ENCODE data around the gene MAZ. TPM values are rescaled to one million over a fixed set of nuclear protein-coding genes. Genes with fewer than 3 reads are reported as not detected.
"Not testable (repeated sequence)": the region's sequence is repeated elsewhere in the genome, so short reads cannot be mapped to it uniquely, and the experiment has no call there.

The MAZ gene
- total RNA-seq (2014; rRNA removed; shearing (Covaris generic)), result 205 and 254 TPM in 2 replicates

DNA sequence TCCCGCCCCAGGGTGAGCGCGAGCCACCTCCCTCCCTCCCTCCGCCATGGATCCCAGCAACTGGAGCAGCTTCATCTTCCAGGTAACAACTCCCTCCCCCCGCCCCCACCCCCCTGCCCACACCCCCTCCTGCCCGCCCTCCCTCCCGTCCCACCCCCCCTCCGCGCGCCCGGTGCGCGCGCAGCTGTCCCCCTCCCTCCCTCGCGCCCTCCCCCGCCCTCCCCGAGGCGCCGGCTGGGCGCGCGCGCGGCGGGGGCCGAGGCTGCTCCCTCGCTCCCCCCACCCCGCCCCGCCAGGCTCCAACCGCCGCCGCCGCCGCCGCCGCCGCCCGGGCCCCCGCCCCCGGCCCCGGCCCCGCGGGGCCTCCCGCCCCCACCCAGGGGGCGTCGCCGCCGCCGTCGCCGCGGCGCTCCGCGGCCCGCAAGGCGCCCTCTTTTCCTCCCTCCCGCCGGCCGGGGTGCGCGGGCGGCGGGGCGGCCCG, at the start of gene MAZ:
TSS of gene MAZ (plus strand) at position 431 of the 481 bp plus-strand sequence. CDS start 173 bp downstream, outside the sequence.
- peak; percentile 80 for DNase-seq (ENCODE audit: low spot score)

DNA sequence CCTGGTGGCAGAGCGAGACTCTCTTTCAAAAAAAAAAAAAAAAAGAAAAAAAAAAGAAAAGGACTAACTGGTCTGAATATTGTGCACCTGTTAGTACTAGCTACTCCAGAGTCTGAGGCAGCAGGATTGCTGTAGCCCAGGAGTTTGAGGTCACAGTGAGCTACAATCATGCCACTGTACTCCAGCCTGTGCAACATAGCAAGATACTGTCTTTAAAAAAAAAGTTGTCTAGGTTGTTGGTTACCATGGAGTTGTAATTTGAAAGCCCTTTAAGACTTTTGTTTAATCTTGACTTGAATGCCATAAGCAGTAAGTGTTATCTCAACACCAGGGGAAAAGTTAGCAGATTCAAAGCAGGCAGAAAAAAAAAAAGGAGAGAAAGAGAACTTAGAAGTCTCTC, 49.7 kb upstream of the MAZ start:
- no peak for DNase-seq (ENCODE audit: low spot score)

DNA sequence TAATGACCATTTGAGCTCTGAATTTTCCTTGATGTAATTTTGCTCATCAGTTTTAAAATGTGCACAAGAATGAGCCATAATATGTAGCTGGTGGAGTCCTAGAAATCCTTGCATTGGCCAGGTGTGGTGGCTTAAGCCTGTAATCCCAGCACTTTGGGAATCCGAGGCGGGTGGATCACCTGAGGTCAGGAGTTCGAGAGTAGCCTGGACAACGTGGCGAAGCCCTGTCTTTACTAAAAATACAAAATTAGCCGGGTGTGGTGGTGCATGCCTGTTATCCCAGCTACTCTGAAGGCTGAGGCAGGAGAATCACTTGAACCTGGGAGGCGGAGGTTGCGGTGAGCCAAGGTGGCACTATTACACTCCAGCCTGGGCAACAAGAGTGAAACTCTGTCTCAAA, 49.2 kb upstream of the MAZ start:
- not testable (repeated sequence) for DNase-seq (ENCODE audit: low spot score)

DNA sequence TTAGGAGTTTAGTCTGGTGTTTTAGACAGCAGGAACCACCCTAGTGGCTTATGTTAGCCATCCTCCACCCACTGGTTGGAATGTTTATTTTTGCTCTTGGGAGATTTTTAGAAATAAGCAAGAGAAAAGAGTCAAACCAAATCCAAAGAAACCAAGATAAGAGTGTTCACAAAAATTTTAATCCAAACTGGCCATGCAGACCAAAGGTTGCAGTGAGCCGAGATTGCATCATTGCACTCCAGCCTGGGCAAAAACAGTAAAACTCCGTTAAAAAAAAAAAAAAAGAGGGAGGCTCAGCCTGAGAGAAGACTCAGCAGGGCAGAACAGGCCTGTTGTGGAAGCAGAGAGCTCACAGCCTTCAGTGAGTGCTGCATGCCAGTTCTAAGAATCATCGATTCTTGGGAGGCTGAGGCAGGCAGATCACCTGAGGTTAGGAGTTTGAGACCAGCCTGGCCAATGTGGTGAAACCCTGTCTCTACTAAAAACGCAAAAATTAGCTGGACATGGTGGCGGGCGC, 48.3 kb upstream of the MAZ start:
- DNase-seq (ENCODE audit: low spot score), result no peak

GRCh38 chr16:29760567-29761279, 45.6 kb upstream of the MAZ start:
- no peak for DNase-seq (ENCODE audit: low spot score)

GRCh38 chr16:29761280-29761651, 45.1 kb upstream of the MAZ start:
- not testable (repeated sequence) for DNase-seq (ENCODE audit: low spot score)

- DNase-seq (ENCODE audit: low spot score), result no peak
Measured at GRCh38 chr16:29761882-29762281, 44.4 kb upstream of the MAZ start.

DNA sequence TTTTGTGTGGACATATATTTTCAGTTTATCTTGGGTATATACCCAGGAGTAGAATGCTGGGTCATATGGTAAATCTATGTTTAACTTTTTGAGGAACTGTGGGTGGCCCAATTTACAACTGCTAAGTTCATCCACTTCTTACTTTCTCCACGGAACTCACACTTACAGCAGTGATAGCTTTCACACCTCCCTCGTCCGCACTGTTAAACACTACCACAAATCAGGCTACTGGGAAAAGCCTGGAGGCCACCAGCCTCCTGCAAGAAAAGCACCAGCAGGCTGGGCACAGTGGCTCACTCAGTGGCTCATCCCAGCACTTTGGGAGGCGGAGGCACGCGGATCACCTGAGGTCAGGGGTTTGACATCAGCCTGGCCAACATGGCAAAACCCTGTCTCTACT, 43.0 kb upstream of the MAZ start:
- DNase-seq (ENCODE audit: low spot score), result no peak

- peak; percentile 14 for DNase-seq (ENCODE audit: low spot score)
Measured at GRCh38 chr16:29765167-29766032, 40.9 kb upstream of the MAZ start.

- no peak for DNase-seq (ENCODE audit: low spot score)
Measured at GRCh38 chr16:29766571-29766970, 39.8 kb upstream of the MAZ start.

DNA sequence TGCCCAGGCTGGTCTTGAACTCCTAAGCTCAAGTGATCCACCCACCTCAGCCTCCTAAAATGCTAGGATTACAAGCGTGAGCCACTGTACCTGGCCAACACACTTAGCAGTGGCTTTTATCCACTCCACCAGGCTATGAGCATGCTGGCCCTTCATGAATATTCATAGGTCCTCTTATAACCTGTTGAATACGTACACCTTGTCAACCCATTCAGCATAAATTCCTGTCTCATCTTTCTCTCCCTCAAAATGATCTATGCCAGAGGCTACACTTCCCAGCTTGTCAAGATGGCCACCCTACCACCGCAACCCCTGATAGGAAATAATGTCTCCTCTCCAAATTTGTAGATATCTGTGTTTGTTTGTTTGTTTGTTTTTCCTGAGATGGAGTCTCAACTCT, 39.3 kb upstream of the MAZ start:
- DNase-seq (ENCODE audit: low spot score), result no peak

GRCh38 chr16:29769507-29769906, 36.8 kb upstream of the MAZ start:
- no peak for DNase-seq (ENCODE audit: low spot score)

- DNase-seq (ENCODE audit: low spot score), result no peak
Measured at GRCh38 chr16:29770250-29770929, 35.9 kb upstream of the MAZ start.

- DNase-seq (ENCODE audit: low spot score), result not testable (repeated sequence)
Measured at GRCh38 chr16:29772330-29772729, 34.0 kb upstream of the MAZ start.

- DNase-seq (ENCODE audit: low spot score), result no peak
Measured at GRCh38 chr16:29774730-29775129, 31.6 kb upstream of the MAZ start.

DNA sequence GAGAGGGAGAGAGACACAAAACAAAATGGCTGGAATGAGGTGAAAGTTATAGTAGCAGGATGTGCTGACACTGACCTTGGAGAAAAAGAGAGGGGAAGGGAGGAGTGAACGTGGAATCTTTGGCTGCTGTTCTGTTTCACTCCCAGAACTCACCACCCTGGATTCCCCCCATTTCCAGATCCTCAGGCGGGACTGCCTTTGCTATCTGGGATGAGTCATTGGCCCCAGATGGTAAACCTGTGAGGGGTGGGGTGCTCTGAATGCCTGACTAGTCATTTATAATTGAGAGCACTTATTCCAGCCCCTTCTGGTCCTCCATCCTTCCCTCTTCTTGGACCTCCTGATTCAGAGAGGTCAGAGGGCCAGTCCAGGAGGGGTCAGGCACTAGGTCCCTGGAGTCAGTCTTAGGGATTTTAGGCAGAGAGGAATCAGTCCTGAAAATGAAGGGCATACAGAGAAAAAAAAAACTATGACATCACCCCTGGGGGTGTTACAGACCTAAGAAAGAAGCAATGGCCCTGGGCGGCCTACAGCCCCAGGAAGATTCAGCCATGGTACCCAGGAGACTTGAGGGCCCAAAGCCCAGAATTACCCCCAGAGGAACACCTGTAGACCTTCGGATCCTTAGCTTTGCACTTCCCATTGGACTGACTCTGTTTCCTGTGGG, 30.5 kb upstream of the MAZ start:
- peak; percentile 89 for DNase-seq (ENCODE audit: low spot score)

DNA sequence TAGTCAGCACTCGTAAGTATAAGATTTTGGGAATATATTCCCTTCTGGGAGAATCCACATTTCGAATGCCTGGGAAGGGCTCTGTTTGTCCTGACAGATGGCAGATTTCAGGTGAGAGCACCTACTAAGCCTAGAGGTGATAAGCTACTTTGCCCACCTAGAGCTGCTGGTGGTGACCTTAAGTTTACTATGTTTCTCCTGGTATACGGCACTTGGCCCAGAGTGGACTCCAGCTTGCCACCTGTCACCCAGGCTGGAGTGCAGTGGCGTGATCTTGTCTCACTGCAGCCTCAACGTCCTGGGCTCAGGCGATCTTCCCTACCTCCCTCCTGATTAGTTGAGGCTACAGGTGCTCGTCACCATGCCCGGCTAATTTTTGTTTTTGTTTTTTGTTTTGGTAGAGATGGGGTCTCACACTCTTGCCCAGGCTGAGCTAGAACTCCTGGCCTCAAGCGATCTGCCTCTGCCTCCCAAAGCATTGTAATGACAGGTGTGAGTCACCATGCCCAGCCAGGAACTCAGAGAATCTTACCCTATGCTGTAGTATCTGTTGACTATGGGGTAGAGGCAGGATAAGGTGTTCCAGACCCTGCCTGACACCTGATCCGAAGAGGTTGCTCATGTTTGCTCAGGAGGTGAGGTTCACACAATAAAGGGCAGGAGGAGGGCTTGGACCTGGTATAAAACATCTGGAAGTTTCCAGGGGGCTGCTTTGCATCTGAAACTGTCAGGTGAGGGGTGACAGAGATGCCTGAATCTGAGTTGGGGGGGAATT, 28.6 kb upstream of the MAZ start, which contains the start of gene ZG16:
TSS of gene ZG16 (plus strand) at position 681 of the 775 bp plus-strand sequence. CDS start 1,011 bp downstream, outside the sequence.
- no peak for DNase-seq (ENCODE audit: low spot score)

DNA sequence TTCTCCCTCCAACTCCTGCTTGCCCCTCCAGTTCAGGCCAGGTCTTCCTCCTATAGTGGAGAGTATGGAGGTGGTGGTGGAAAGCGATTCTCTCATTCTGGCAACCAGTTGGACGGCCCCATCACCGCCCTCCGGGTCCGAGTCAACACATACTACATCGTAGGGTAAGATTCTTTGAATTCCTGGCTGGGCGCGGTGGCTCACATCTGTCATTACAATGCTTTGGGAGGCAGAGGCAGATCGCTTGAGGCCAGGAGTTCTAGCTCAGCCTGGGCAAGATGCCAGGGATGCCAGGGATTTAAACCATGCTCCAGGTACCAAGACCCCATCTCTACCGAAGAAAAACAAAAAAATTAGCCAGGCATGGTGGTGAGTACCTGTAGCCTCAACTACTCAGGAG, 26.9 kb upstream of the MAZ start:
- DNase-seq (ENCODE audit: low spot score), result peak; percentile 54

- not testable (repeated sequence) for DNase-seq (ENCODE audit: low spot score)
Measured at GRCh38 chr16:29783094-29783953, 23.0 kb upstream of the MAZ start.

DNA sequence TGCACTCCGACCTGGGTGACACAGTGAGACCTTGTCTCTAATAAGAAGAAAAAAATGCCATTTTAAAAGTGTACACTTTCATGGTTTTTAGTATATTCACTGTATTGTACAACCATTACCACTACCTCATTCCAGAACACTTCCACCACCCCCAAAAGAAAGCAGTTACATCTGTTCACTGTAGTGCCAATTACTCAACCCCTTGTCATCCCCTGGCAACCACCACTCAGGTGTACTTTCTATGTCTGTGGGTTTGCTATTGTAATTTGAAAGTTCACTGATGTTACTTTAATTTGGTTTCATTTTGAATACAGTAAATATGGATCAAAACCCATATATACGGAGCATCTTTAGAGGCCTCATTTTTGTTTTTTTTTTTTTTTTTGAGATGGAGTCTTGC, 22.2 kb upstream of the MAZ start:
- DNase-seq (ENCODE audit: low spot score), result no peak
